OCI-LY1 (cell line): ENCODE data around the gene CDC14B.

Experiments
- H2AFZ ChIP-seq: fragments of 200-600 bp; sonication (generic), shearing (Covaris generic); 2 replicates; pipeline ENCODE4 v1.6.0; 2014; ENCODE audit warnings: antibody characterized with exemption, mild to moderate bottlenecking, low read length
- H3F3A ChIP-seq: fragments of 200-600 bp; sonication (generic), shearing (Covaris generic); 2 replicates; pipeline ENCODE4 v1.6.0; 2014; ENCODE audit warnings: mild to moderate bottlenecking, antibody characterized with exemption, low read length, moderate library complexity; ENCODE audit not compliant: insufficient read depth
- H3K27ac ChIP-seq: fragments of 200-600 bp; sonication (generic); 2 replicates; pipeline ENCODE4 v1.5.1; 2014; ENCODE audit warnings: low read length, mixed run types, mild to moderate bottlenecking, low read depth; ENCODE audit not compliant: poor library complexity, severe bottlenecking
- H3K27me3 ChIP-seq: fragments of 200-600 bp; sonication (generic); 2 replicates; pipeline ENCODE4 v1.6.0; 2014; ENCODE audit warnings: antibody characterized with exemption, mild to moderate bottlenecking, low read length, moderate library complexity; ENCODE audit not compliant: insufficient read depth
- H3K36me3 ChIP-seq: fragments of 200-600 bp; sonication (generic); 2 replicates; pipeline ENCODE4 v1.6.1; 2014; ENCODE audit warnings: mild to moderate bottlenecking, antibody characterized with exemption, low read length, moderate library complexity, mixed read lengths; ENCODE audit not compliant: insufficient read depth
- H3K4me1 ChIP-seq: fragments of 200-600 bp; sonication (generic); 2 replicates; pipeline ENCODE4 v1.5.1; 2014; ENCODE audit warnings: mild to moderate bottlenecking, low read length, moderate library complexity; ENCODE audit not compliant: insufficient read depth, severe bottlenecking
- H3K4me2 ChIP-seq: fragments of 200-600 bp; sonication (generic), shearing (Covaris generic); 2 replicates; pipeline ENCODE4 v1.6.1; 2014; ENCODE audit warnings: low read length
- H3K4me3 ChIP-seq: fragments of 200-600 bp; sonication (generic); 2 replicates; pipeline ENCODE4 v1.5.1; 2014; ENCODE audit warnings: low read length, low read depth, mild to moderate bottlenecking, mixed read lengths; ENCODE audit not compliant: poor library complexity, severe bottlenecking
- H3K79me2 ChIP-seq: fragments of 200-600 bp; shearing (Covaris generic); 2 replicates; pipeline ENCODE4 v1.6.1; 2016; ENCODE audit warnings: mixed run types, low read length, mixed read lengths; ENCODE audit not compliant: insufficient read depth
- H3K9ac ChIP-seq: fragments of 200-600 bp; sonication (generic), shearing (Covaris generic); 2 replicates; pipeline ENCODE4 v1.6.1; 2014; ENCODE audit warnings: mild to moderate bottlenecking, low read length, mixed read lengths
- H3K9me2 ChIP-seq: fragments of 200-600 bp; sonication (generic), shearing (Covaris generic); 2 replicates; pipeline ENCODE4 v1.6.1; 2014; ENCODE audit warnings: low read depth, mild to moderate bottlenecking, low read length, mixed read lengths
- H3K9me3 ChIP-seq: fragments of 200-600 bp; shearing (Covaris generic); 2 replicates; pipeline ENCODE4 v1.6.1; 2014; ENCODE audit warnings: low read length, mixed read lengths
- H4K20me1 ChIP-seq: fragments of 200-600 bp; sonication (generic), shearing (Covaris generic); 2 replicates; pipeline ENCODE4 v1.6.0; 2016; ENCODE audit warnings: mild to moderate bottlenecking, low read length; ENCODE audit not compliant: insufficient read depth
- EZH2 ChIP-seq: fragments of 200-600 bp; sonication (generic), shearing (Covaris generic); IDR thresholded peaks from 2 replicates; pipeline ENCODE4 v1.8.0; 2017; ENCODE audit warnings: borderline replicate concordance, mixed run types, mild to moderate bottlenecking, antibody characterized with exemption, low read length, moderate library complexity, mixed read lengths
- TF ChIP-seq, protein P1 (sequence below): fragments of 200-600 bp; sonication (generic), shearing (Covaris generic); IDR thresholded peaks from 2 replicates; pipeline ENCODE4 v1.5.1; 2017; ENCODE audit warnings: mild to moderate bottlenecking, antibody characterized with exemption, low read length, moderate library complexity, mixed read lengths

Gene CDC14B

DNA sequence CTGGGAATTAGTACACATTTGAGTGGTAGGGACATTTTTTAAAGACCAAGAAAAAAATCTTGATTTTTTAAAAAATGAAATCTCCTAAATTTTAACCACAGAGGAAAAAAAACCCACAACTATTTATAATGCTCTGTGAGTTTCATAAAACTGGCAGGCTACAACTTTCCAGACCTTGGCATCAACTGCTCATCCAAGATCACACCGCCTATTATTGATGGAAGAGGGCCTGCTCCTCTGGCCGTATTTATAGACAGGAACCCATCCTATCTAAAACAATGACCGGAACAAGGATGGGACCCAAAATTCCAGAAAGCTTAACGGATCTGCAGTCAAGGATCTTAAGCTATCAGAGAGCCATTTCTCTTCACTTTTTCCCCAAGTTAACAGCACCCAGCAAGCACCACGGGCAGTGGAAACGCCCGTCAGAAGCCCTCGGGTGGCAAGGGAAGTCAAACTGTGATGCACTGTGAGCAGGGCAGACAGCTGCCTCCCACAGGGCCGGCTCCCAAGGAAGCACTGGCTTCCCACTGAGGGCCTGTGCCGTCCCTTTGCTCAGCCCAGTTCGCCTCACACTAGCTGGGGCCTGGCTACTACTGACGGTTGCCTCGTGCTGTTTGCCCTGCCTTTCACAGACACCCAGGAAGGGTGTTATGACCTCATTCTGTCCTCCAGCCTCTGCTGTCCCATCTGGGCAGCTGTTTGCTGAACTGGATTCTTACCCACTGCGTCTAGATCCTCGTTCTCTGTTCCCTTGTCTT, 62.8 kb downstream of the CDC14B start:
- no peak overlapping the region for H2AFZ ChIP-seq
- no peaks in the 10 kb centered on the region for H3K36me3 ChIP-seq
- no peak overlapping the region for H3K4me2 ChIP-seq
- no peak overlapping the region for H3K27ac ChIP-seq
- TF ChIP-seq EZH2: no peak
- TF ChIP-seq, protein P1, sequence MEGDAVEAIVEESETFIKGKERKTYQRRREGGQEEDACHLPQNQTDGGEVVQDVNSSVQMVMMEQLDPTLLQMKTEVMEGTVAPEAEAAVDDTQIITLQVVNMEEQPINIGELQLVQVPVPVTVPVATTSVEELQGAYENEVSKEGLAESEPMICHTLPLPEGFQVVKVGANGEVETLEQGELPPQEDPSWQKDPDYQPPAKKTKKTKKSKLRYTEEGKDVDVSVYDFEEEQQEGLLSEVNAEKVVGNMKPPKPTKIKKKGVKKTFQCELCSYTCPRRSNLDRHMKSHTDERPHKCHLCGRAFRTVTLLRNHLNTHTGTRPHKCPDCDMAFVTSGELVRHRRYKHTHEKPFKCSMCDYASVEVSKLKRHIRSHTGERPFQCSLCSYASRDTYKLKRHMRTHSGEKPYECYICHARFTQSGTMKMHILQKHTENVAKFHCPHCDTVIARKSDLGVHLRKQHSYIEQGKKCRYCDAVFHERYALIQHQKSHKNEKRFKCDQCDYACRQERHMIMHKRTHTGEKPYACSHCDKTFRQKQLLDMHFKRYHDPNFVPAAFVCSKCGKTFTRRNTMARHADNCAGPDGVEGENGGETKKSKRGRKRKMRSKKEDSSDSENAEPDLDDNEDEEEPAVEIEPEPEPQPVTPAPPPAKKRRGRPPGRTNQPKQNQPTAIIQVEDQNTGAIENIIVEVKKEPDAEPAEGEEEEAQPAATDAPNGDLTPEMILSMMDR: no peak
- no peaks in the 10 kb centered on the region for H3K79me2 ChIP-seq
- H3K9me2 ChIP-seq: no peaks in the 10 kb centered on the region
- H3F3A ChIP-seq: no peaks in the 10 kb centered on the region
- H3K27me3 ChIP-seq: no peaks in the 10 kb centered on the region
- no peaks in the 10 kb centered on the region for H3K9me3 ChIP-seq
- no peaks in the 10 kb centered on the region for H4K20me1 ChIP-seq
- H3K4me3 ChIP-seq: no peak overlapping the region
- H3K9ac ChIP-seq: no peak overlapping the region
- no peaks in the 10 kb centered on the region for H3K4me1 ChIP-seq

DNA sequence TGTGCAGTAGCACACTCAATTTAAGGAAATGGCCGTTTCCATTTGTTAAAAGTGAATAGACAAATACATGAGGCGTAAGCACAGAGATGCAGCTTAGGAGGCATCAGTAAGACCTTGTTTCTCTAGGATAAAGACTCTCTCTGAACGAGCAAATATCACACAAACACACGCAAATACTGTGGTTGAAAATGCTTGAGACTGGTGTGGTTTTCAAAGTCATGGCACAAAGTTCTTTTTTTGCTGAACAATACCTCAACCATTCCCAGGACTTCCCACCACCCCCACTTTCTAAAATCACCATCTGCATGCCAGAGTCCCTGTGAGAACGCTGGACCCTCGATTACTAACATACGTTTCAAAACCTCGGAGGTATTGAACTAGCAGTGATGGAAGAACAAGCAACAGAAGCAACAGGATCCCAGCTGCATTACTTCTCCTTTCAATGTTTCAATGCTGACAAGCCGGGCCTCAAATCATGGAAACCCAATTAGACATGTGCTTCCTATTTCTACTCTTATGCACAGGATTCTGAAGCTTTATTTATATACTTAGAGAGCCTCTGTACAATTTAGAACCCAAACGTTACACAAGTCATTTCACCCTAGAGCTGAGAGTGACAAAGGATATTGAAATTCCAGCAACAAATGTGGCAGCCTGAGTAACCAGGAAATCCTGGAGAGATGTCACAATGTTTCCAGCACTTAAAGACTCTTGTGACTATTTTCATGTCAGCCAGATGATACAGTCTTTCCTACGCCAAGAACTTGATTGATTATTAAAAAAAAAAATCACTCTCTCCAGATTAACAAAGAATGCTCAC, 63.9 kb downstream of the CDC14B start:
- no peak for TF ChIP-seq EZH2
- TF ChIP-seq, protein P1: no peak
- H3K9me2 ChIP-seq: no peaks in the 10 kb centered on the region
- no peaks in the 10 kb centered on the region for H3K79me2 ChIP-seq
- H3K4me2 ChIP-seq: no peak overlapping the region
- no peaks in the 10 kb centered on the region for H3K4me1 ChIP-seq
- no peak overlapping the region for H2AFZ ChIP-seq
- H3K9me3 ChIP-seq: no peaks in the 10 kb centered on the region
- H3K9ac ChIP-seq: no peak overlapping the region
- no peak overlapping the region for H3K4me3 ChIP-seq
- H3K36me3 ChIP-seq: no peaks in the 10 kb centered on the region
- H3K27ac ChIP-seq: no peak overlapping the region
- H3K27me3 ChIP-seq: no peaks in the 10 kb centered on the region
- no peaks in the 10 kb centered on the region for H4K20me1 ChIP-seq
- H3F3A ChIP-seq: no peaks in the 10 kb centered on the region

DNA sequence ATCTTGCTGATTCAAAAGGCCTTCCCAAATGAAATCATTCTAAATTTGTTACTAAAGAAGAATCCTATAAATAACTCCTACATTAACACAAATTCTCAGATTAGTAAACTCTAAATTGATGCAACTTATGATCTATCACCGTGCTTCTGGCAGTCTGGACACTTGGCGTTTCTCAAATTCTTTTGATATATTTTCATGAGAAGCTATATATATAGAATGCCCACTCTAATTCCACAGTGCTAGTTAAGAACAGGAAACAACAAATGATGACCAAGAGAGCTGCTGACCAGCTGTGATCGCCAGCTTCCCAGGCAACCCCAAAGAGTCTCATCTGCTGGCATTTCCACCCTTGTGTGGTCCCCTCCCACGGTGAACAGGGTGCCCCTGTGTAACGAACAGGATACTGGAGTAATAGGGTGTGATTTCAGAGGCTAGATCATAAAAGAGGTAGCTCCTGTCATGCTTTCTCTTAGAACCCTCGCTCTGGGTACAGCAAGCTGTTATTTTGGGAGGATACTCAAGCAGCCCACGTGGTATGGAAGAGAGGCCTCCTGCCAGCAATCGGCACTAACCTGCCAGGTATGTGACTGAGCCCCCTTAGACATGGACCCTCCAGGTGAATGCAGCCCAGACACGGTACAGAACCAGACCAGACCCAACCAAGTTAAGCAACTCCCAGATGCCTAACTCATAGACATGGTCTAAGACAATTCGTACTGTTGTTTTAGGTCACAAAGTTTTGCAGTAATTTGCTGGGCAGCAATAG, 64.7 kb downstream of the CDC14B start:
- H3K9me3 ChIP-seq: no peaks in the 10 kb centered on the region
- no peak overlapping the region for H3K4me2 ChIP-seq
- H4K20me1 ChIP-seq: no peaks in the 10 kb centered on the region
- no peak overlapping the region for H3K9ac ChIP-seq
- H3K79me2 ChIP-seq: no peaks in the 10 kb centered on the region
- no peaks in the 10 kb centered on the region for H3K4me1 ChIP-seq
- no peaks in the 10 kb centered on the region for H3K9me2 ChIP-seq
- TF ChIP-seq EZH2: no peak
- TF ChIP-seq, protein P1: no peak
- no peak overlapping the region for H2AFZ ChIP-seq
- no peak overlapping the region for H3K27ac ChIP-seq
- H3F3A ChIP-seq: no peaks in the 10 kb centered on the region
- no peaks in the 10 kb centered on the region for H3K36me3 ChIP-seq
- no peaks in the 10 kb centered on the region for H3K27me3 ChIP-seq
- H3K4me3 ChIP-seq: no peak overlapping the region
